Measurements from ENCODE around the gene ZNF71.
"Not testable (repeated sequence)": the region's sequence is repeated elsewhere in the genome, so short reads cannot be mapped to it uniquely, and the experiment has no call there.

The ZNF71 gene

GRCh38 chr19:56623006-56623405, 27.9 kb downstream of the ZNF71 start:
- no peak for DNase-seq

DNA sequence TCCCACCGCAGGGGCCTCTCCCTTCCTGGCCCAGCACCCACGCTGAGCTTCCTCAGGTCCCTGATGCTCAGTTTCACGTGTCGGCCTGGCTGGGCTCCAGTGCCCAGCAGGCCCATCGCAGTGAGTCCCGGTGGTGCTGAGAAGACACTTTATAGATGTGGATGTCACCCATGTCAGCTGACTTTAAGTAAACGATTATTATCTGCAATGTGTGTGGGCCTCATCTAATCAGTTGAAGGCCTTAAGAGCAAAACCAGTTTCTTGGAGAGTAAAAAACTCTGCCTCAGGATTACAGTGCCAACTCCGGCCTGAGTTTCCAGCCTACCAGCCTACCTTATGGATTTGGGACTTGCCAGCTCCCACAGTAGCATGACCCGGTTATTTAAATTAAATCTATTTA, 30.6 kb downstream of the ZNF71 start:
- no peak for DNase-seq

GRCh38 chr19:56633021-56633420, 37.9 kb downstream of the ZNF71 start:
- DNase-seq = no peak

GRCh38 chr19:56637976-56638555, 43.0 kb downstream of the ZNF71 start:
- DNase-seq = no peak

DNA sequence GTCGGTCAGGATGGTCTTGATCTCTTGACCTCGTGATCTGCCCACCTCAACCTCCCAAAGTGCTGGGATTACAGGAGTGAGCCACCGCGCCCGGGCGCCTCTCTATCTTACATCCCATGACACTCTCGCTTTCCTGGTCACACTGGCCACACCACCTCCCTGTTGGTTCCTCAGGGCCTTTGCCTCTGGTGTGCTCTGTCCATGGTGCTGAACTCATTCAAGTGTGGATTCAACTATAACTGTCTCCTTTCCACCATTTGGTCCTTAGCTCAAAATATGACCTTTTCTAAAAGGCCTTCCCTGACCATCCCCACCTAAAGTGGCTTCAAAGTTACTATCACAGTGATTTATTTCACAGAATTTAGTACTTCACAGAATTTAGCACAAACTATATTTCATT, 44.1 kb downstream of the ZNF71 start:
- no peak for DNase-seq

GRCh38 chr19:56642711-56643459, 47.8 kb downstream of the ZNF71 start, which contains the start of gene SMIM17:
SMIM17 (plus strand) TSS chr19:56643159; CDS start chr19:56645668, 2,509 bp downstream.
- no peak for DNase-seq

- no peak for DNase-seq
These were observed 48.4 kb downstream of the ZNF71 start for GRCh38 chr19:56643460-56643955.

DNA sequence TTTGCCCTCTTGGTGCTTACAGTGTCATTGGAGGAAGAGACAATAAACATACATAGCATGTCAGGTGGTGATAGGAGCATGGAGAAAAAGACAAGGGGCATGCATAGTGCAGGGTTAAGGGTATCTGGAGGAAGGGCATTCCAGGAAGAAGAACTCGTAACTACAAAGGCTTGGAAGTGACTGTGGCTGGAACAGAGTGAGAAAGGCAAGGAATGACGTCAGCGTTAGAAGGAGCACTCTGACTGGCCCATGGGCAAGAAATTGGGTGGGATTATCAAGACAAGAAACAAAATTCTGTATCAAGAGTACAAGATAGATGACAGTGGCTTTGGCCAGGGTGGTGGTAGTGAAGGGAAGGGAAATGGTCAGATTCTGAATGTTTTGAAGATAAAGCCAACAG, 59.0 kb downstream of the ZNF71 start:
- DNase-seq = no peak

- DNase-seq = no peak
These were observed 65.4 kb downstream of the ZNF71 start for GRCh38 chr19:56660381-56661107.

GRCh38 chr19:56661248-56661647, 66.1 kb downstream of the ZNF71 start:
- no peak for DNase-seq

GRCh38 chr19:56663931-56664500, 68.9 kb downstream of the ZNF71 start:
- no peak for DNase-seq

DNA sequence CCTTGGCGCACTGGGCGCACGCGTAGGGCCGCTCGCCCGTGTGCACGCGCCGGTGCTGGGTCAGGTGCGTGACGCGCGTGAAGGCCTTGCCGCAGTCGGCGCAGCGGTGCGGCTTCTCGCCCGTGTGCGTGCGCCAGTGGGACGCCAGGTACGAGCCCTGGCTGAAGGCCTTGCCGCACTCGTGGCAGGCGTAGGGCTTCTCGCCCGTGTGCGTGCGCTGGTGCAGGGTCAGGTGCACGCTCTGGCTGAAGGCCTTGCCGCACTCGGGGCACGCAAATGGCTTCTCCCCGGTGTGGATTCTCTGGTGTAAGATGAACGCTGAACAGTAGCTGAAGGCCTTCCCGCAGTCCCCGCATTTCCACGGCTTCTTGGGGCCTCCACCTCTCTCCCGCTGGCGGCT, 69.4 kb downstream of the ZNF71 start:
- DNase-seq = no peak

DNA sequence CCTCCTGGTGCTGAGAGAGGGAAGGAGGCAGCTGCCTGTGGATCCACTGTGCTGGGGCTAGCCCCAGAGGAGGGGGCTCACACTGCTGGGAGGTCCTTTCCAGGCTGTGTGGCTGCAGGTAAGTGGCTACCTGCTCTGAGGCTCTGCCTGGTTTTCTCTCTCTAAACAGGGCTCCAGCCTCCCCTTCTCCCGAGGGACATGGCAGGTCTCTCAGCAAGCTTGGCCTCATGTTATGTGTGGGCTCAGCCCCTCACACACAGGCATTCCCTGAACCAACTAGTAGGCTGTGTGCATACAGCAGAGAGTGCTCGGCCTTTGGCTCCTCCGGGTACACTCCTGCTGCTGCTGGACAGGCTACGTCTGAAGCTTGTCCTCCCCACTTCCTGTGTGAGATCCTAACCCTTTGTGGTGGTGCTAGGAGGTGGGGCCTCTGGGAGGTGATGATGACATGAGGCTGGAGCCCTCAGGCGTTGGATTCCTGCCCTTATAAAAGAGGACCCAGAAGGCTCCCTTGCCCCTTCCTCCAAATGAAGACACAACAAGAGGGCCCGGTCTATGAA, 72.3 kb downstream of the ZNF71 start:
- DNase-seq = no peak

GRCh38 chr19:56668676-56669075, 73.6 kb downstream of the ZNF71 start:
- no peak for DNase-seq

- DNase-seq = no peak
These were observed 75.4 kb downstream of the ZNF71 start for GRCh38 chr19:56670401-56670960.

- no peak for DNase-seq
These were observed 76.0 kb downstream of the ZNF71 start for GRCh38 chr19:56670961-56671612.

GRCh38 chr19:56671613-56671994, 76.5 kb downstream of the ZNF71 start, which contains the start of gene ZNF835:
ZNF835 (minus strand) TSS chr19:56671757; CDS start chr19:56665198, 6,559 bp downstream.
- peak; percentile 18 to 66 for DNase-seq

- DNase-seq = not testable (repeated sequence)
These were observed 77.5 kb downstream of the ZNF71 start for GRCh38 chr19:56672610-56673009.

Data from NCI-H524 (cell line).